Skin of body (tissue), 2 donors: Measurements from ENCODE around the gene XXYLT1. TPM values are rescaled to one million over a fixed set of nuclear protein-coding genes. Genes with fewer than 3 reads are reported as not detected.
A peak's percentile ranks its signal among the peaks of the same experiment; 100 is the strongest.

Source experiments
- DNase-seq: peaks from one replicate; lab custom pipeline; 2025; lab: John Stamatoyannopoulos, UW
- total RNA-seq: library from RNA; depleted of rRNA; stranded (reverse); fragments of >200 nt; gene quantifications from one replicate; pipeline ENCODE4 v1.2.3, GENCODE V29; 2014

The XXYLT1 gene
- total RNA-seq, 1 donor from 2014 or later: 13.6 TPM

- DNase-seq: no peak
Measured at GRCh38 chr3:195133013-195133412, 137.9 kb downstream of the XXYLT1 start.

GRCh38 chr3:195131176-195131575 is 139.8 kb downstream of the XXYLT1 start:
- DNase-seq: no peak

GRCh38 chr3:195129644-195130492 is 141.1 kb downstream of the XXYLT1 start:
- DNase-seq: no peak

DNA sequence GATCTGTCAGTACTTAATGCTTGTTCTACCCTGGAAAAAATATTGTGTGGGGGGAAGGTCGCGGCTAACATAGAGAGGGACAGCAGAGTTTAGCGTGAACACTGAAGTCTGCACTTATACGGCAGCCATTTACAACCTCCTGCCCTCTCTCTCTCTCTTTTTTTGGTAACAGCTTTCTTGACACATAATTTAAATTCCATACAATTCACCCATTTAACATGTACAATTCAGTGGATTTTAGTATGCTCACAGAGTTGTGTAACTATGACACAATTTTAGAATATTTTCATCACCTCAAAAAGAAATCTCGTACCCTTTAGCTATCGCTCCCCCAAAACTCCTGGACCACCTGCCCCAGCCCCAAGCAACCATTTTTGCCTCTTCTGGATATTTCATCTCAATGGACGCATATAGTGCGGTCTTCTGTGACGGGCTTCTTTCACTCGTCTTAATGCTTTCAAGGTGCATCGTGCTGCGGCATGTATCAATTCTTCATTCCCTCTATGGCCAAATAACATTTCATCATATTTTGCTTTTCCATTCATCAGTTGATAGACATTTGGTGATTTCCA is 141.8 kb downstream of the XXYLT1 start:
- no peak for DNase-seq

- no peak for DNase-seq
Measured at GRCh38 chr3:195128255-195129071, 142.5 kb downstream of the XXYLT1 start.

GRCh38 chr3:195126056-195126605 is 144.8 kb downstream of the XXYLT1 start:
- DNase-seq: no peak

DNA sequence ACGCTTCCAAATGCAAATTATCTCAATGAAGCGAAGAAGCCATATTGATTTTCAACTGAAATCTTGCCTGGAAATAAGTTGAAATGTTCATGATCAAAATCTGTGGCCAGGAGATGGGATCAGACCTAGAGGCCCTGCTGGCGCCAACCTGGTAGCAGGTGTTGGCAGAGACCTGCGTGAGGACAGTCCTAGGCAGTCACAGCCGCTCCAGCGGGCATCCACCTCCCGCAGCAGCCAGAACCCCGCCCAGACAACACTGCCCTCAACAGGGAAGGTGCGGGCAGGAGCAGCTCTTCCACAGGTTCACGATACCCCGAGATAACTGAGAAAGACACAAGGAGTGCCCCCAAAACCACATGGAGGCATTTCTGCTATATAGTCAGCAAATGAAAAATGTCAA is 145.3 kb downstream of the XXYLT1 start:
- no peak for DNase-seq

DNA sequence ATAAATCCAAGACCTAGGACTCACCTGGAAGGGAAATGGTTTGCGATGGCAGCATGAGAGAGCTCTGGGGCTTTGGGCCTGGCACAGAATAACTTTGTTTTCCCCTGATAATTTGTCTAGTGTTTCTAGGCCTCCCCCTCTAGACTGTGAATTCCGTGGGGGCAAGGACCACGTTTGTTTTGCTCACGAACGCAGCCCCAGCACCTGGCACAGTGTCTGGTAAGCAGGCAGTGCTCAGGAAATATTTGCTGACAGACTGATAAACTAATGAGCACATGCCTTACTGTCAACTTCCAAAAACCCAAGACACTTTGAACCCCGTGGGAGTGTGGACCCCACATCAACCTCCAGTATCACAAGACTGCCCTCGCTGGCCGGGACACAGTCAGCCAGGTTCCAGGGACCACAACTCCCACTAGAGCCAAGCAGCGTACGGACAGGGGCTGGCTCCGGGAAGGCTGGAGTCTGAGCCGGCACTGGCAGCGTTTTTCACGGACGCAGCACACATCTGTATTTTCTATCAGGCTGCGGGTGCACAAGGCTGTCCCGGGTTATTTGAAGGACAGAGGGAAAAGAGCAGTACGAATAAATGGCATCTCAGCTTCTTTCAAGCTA is 146.5 kb downstream of the XXYLT1 start:
- DNase-seq: no peak

- DNase-seq: peak; percentile 30
Measured at GRCh38 chr3:195123281-195123691, 147.7 kb downstream of the XXYLT1 start.

DNA sequence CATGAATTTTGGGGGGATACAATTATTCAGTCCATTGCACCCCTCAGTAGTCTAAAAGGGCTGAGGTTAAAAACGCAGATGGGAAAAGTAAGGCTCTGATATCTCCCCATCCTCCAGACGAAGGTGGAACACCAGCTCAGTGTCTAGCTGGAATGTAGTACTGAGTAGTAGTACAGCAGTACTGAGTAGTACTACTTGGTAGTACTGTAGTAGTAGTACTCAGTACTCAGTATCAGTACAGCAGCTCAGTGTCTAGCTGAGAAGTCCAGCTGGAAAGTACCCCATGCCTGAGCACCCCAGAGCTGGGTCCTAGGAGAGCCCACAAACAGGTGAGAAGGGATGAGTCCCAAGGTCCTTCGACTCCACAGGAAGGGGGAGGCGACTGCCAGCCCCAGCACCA is 148.7 kb downstream of the XXYLT1 start:
- no peak for DNase-seq

DNA sequence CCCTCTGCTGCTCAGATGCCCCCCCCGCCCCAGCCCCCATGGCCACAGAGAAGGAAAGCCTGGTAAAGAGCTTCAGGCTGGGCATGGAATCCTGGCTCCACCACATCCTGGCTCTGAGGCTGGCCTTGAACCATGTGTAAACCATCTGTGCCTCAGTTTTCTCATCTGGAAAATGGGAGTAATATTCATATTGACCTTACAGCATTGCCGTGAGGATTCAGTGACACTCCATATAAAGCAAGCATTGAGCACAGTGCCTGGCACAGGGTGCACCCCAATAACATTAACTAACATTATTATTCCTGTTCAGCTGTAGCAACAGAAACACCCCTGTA is 150.7 kb downstream of the XXYLT1 start:
- DNase-seq: no peak

DNA sequence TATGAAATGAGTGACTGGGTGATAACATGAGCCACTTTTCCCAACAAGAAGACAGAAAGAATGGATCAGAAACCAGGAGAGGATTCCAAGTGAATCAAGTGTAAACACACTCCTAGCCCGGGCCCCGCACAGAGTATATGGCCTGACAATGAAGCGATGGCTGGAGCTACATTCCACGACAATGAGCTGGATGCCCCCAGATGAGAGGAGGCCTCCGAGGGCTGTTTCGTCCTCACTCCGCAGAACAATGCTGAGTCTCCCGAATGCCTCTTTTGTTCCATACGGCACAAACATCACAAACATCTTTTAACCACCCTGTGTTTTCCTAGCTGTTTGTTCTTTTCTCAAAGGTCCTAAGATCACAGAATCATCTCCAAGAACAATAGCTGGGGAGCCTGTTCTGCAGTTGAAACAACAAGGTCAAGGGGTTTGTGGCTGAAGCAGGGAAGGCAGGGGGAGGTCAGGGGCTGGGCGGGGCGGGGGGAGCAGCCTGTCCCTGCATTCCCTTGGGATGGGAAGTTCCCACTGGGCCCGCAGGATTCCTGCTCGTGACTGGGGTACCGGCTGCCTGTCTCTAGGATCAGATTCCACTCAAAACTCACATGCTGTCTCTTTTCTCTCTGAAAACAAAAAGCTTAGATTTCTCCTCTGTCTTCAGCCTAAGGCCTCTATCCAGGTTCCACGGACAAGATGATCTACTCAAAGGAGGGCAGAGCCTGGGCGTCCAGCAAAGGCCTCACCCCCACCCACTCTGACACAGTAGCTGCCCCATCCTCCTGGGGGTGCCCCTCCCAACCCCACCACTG is 151.3 kb downstream of the XXYLT1 start:
- DNase-seq: peak; percentile 42

DNA sequence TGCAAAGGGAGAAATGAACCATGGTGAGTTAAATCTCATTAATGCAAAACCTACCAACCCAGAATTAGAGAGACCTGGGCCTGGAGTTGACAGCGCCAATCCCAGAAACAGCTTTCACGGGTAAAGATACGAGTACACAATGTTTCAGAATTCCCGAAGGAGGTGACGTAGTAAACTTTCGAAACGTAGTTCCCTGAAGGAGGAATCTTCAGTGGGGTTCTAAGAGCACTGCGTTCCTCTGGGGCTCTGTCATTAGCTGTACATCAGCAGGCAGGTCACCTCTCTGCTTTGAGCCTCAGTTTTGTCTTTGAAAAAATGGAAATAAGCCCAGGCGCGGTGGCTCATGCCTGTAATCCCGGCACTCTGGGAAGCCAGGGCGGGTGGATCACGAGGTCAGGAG is 152.3 kb downstream of the XXYLT1 start:
- DNase-seq: no peak

DNA sequence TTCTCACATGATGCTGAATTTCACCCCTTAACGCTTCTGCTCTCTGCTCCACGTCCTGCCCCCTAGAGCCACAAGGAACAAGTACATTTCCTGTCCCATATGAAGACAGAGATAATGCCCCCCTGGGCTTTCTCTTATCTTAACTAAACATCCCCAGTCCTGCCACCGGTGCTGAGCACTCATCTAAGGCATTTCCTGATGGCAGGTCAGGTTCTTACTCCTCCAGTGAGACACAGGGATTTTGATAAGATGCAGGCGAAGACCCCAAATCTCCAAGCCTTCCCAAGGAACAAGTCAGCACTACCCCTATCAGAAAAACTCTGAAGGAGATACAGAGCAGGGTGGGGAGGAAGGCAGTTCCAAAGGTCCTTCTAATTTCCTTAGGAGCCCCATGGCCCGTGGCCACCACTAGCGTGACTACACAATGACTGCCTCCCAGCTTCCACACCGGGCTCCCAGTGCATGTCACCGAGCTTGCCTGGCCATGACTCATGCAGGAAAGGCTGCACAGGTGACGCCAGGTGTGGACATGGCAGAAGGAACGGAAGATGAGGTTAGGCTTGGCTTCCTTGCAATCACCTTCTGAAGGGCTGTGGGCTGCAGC is 152.9 kb downstream of the XXYLT1 start:
- no peak for DNase-seq

DNA sequence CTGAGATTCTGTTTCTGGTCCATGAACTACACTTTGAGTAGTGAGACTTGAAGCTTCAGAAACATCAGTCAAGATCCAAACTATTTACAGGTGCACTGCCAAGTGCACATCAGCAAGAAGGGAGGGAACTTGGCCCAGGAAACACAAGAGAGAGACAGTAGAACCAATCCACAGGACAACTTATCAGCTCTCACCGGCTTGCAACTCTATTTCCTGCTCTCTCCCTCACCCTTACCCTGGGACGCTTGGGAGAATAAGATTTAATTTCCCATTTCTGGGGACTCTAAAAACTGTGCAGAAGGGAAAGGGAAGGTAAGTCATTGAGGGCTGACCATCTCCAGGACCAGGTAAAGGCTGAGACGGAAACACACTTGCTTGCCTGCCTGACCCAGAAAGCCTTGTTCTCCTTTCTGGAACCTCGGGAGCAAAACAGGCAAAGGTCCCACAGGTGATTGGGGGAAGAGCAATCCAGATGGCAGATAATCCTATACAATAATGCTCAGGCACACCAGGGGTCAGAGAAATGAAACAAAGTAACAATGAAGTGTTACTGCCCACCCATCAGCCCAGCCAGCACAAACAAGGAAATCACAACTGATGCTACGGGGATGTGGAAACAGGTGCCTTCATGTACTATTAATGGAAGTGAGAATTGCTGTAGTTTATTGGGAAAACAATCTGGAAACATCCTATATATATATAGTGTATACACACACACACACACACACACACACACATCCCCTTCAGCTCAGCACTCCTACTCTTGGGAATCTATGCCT is 154.4 kb downstream of the XXYLT1 start:
- DNase-seq: no peak

GRCh38 chr3:195115600-195116406 is 155.2 kb downstream of the XXYLT1 start:
- DNase-seq: no peak

- DNase-seq: no peak
Measured at GRCh38 chr3:195114786-195115599, 156.0 kb downstream of the XXYLT1 start.
